Erythroblast (primary cell): ENCODE measurements around the gene CAPG.

Experiments used
- GATA1 ChIP-seq: IDR thresholded peaks from 2 replicates; pipeline ENCODE4 v1.6.1; 2011; ENCODE audit warnings: low read depth, mild to moderate bottlenecking, control low read depth, low read length, moderate library complexity
- POLR2A ChIP-seq: IDR thresholded peaks from 2 replicates; pipeline ENCODE4 v1.6.1; 2011; ENCODE audit warnings: mild to moderate bottlenecking, low read length

- TF ChIP-seq POLR2A (no peak), GATA1 (no peak)
These were observed 45.5 kb upstream of the CAPG start for GRCh38 chr2:85455552-85456090.
